Right renal cortex interstitium (tissue), 3 donors: ENCODE results near the gene CDC42. TPM values are rescaled to one million over a fixed set of nuclear protein-coding genes. Genes with fewer than 3 reads are reported as not detected.
"Not testable (repeated sequence)": the region's sequence is repeated elsewhere in the genome, so short reads cannot be mapped to it uniquely, and the experiment has no call there.

Experiments
- DNase-seq, 3 donors: peaks; one replicate each; pipeline ENCODE4 v3.0.0-alpha.2; 2013; ENCODE audit warnings: low read depth in 3 of 3, low spot score in 2 of 3
- polyA plus RNA-seq, 3 donors: library from polyadenylated mRNA; unstranded; fragments of 120-200 nt; gene quantifications; one replicate each; pipeline ENCODE4 v1.2.1, GENCODE V29; 2013; ENCODE audit not compliant: insufficient read length in 3 of 3

Gene CDC42
- polyA plus RNA-seq, 3 donors, result 400 to 437 (median 427) TPM

- DNase-seq, result not testable (repeated sequence)
These were observed 17.7 kb upstream of the CDC42 start for GRCh38 chr1:22034834-22035233.

DNA sequence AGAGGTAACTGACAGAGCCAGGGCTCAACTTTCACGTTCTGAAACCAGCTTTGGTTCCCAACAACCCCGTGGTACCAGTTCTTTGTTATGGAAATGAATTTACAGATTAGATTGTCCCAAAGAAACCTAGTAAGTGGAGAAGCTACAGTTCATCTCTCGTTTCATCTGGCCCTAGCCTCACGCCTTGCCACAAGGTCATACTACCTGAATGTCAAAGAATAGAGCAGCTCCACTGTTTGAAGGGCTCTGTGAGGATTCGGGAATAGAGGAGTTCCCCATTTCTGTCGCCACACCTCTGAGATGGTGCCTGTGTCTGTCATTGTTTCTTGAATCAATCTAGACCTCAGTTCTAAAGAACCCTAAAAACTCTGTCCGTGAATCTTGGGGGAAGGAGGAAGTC, 15.0 kb upstream of the CDC42 start:
- DNase-seq, result no peak

DNA sequence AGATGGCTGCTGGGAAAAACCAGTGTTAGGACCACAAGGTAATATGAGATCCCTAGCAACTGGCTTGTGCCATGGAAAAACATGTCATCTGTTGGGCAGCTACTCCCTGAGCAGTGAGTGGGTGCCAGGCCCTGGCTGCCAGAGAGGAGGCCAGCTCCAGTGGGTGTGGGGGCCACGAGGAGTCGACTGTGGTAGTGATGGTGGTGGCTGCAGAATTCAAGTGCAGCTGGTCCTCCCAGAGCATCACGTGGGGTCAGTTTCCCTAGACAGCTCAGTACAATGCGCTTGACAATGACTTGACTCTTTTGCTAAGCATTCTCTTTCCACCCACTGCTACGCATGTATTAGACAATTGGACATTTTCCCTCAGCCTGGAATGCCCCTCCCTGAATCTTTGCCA, 14.5 kb upstream of the CDC42 start:
- DNase-seq, result no peak

- no peak for DNase-seq
These were observed 12.8 kb upstream of the CDC42 start for GRCh38 chr1:22039594-22040285.

GRCh38 chr1:22040286-22040623, 12.3 kb upstream of the CDC42 start:
- DNase-seq, result no peak

- no peak for DNase-seq
These were observed 11.0 kb upstream of the CDC42 start for GRCh38 chr1:22041505-22041904.

DNA sequence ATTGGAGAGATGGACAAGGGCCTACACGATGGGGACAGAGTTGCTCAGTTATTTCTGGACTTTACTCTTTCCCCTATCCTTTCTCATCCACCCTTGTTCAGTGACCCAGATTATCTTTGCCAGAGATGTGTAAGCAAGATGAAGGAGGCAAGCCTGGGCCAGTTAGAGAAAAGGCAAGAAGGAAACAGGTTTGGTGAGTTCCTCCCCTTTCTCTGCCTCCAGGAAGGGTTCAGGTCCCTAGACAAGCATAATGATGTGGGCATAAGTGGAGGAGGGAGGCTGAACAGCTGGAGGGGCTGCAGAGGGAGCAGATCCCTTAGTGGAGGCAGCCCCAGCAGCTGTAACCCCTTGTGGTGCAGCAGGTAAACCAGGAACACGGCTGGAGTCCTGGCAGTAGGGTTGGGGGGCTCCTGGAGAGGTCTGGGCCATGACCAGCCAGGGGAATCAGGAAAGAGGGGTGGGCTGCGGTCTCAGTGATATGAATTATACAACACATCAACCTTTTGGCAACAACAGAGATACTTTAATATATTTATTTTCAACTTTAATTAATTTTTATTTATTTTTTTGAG, 9.2 kb upstream of the CDC42 start:
- no peak for DNase-seq

DNA sequence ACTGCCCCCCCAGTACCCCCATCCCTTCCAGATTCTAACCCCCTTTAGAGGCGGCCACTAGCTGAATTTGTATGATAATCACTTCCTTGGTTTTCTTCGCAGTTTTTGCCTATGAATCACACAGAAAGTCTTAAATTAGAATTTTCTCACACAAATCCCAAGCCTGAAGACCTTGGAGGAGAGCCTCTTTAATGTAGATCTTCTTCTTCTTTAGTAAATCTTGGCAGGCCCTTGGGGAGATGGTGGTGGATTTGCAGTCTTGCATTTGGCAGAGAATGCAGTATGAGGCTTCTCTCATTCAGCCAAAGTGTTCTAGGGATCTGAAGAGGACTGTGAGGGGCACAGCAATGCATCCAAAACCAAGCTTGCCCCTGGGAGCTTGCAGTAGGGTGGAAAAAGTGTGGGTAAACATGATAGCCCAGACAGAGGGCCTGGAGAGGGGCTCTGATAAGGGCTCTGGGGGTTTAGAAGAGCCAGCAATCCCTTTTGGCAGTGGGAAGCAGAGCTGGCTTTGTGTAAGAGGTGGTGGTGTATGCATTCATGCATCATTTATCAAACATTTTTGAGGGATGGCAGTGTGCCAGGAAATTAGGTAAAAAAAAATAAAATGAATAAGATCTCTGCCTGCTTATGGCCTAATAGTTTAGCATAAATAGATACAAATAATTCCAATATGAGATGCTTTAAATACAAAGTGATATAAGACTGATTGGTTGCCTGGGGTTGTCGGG, 7.7 kb upstream of the CDC42 start:
- no peak for DNase-seq

GRCh38 chr1:22045604-22046228, 6.8 kb upstream of the CDC42 start:
- no peak for DNase-seq

DNA sequence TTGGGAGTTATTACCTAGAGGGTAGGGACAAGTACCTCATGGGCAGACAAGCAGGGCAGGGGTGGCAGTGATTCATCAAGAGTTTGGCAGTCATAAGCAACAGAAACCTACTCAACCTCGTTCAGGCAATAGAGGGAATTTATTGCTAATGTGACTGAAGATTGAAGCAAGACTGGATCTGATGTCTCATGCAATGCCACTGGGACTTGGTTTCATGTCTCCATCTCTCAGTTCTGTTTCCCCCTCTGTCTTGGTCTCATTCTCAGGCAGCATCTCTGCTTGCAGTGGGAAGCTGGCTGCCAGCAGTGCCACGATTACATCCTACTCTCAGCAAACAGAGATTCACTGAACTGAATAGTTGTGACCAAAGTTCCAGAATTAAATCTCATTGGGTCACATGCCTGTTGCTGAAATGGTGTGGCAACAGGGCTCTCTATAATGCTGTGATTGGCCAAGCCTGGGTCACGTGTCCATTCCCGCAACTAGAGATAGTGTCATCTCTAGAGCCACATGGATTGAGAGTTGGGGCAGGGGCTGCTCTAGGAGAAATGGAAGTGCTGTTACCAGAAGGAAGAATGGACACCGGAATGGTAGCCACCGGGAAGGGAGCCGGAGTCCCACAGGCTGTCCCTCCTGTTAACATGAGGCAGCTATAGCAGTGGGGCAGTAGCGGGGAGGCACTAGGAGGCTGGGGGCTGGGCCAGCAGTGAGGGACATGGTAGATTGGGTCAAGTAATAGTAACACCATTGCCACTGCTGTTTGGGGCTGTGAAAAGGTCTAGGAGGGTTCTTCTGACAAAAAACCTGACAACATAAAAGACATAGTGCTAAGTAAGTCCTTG, 3.9 kb upstream of the CDC42 start:
- no peak for DNase-seq

GRCh38 chr1:22050330-22050729, 2.2 kb upstream of the CDC42 start:
- DNase-seq, result no peak

- DNase-seq, result no peak
These were observed 848 bp upstream of the CDC42 start for GRCh38 chr1:22051607-22052114.

DNA sequence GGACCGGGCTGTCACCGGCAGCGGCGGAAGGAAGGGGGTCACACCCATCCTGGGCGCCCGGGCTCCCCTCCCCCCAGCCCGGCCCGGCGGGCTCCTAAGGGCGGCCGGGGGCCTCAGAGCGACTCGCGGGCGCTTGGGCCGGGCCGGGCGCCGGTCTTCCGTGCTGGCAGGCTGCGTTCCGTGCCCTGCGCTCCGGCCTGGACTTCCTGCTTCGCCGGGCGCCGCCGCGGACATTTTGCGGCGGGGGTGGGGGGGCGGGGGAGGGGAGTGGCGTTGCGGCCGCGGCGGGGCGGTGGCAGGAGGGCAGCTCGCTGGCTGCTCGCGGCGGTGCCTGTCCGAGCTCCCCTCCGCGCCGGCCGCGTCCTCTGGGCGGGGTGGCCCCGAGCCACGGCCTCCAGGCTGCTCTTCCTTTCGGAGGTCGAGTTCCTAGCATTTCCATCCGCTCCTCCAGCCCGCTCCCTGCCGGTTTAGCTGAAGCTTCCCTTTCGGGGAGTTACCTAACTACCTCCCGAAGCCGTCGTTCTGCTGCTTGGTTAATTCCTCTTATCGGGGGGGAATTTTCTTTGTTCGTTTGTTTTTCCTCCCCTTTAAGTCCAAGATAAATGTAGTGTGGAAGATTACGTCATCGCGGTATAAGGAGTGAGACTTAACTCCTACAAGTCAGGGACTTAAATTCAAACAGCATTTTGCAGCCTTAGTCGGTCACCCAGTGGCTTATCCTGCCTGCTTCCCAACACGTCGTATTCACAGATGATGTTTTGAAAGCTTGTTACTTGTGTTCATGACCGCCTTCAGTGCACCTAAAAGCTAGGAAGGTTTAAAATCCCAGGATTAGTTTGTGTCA, 730 bp downstream of the CDC42 start:
- peak; percentile 67 to 72 (median 69) for DNase-seq

DNA sequence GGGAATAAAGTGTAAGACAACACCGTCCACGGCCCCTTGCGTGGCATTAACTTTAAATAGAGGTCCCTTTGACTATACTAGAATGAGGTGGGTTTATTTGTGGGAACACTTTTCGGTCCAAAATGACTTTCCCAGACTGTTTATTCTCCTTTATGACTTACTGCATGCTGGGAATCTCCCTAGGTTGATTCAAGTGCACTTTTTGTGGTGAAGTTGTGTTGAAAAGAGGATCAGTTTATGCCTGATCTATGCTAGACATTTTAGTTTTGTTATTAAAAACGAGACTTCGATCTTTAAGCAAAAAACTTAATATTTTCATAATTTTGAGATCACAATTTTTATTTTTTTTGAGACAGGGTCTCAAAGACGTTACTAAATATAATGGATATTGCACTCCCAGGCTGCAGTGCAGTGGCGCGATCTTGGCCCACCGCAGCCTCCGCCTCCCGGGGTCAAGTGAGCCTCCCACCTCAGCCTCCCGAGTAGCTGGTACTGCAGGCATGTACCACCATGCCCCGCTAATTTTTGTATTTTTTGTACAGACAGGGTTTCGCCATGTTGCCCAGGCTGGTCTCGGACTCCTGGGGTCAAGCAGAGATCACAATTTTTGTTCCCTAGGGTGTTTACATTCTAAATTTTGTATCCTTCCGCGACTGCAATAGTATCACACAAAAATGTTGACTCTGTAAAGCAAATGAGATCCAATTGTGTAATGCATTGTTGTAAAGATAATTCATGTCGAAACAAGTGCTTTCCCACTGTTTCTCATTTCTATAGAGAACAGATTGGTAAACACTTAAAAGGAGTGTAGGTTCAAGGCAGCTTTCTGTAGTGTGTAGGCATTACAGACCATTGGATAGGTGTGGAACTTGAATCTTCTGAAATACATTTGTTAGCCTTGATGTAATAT, 1.6 kb downstream of the CDC42 start:
- DNase-seq, result no peak

GRCh38 chr1:22055463-22055862, 3.0 kb downstream of the CDC42 start:
- no peak for DNase-seq

DNA sequence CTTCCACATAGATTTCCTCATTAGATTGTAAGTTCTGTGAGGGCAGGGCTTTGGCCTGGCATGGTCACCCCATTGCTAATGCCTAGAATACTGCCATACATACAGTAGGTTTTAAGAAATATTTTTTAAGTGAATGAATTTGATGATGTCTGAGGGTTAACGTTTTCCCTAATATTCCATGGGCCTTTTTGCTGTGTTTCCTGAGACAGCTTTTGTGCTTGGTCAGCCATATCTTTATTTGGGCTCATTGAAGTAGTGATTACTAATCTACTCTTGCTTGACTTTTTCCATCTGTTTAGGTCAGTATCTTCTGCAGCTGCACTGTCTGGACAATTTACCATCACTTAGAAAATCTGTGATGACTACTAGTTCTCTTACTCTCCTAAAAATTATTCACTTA, 3.5 kb downstream of the CDC42 start:
- no peak for DNase-seq

- no peak for DNase-seq
These were observed 4.4 kb downstream of the CDC42 start for GRCh38 chr1:22056936-22057335.

- DNase-seq, result no peak
These were observed 5.4 kb downstream of the CDC42 start for GRCh38 chr1:22057861-22058260.
